H9 (cell line): ENCODE results near the gene PRKAR2B. TPM values are rescaled to one million over a fixed set of nuclear protein-coding genes. Genes with fewer than 3 reads are reported as not detected.

ENCODE experiments used
- DNase-seq: peaks from one replicate; pipeline ENCODE4 v3.0.0-alpha.2; 2017
- H2AFZ ChIP-seq: one replicate; pipeline ENCODE4 v1.6.1; 2013; ENCODE audit warnings: mild to moderate bottlenecking, low read length, control low read depth, moderate library complexity
- H2AK5ac ChIP-seq: 2 replicates; pipeline ENCODE4 v1.6.1; 2013; ENCODE audit warnings: low read length, control low read depth, mixed read lengths; ENCODE audit not compliant: insufficient read length
- H2BK120ac ChIP-seq: one replicate; pipeline ENCODE4 v1.6.1; 2013; ENCODE audit warnings: low read depth, mild to moderate bottlenecking, low read length, control low read depth, inconsistent platforms; ENCODE audit not compliant: poor library complexity, severe bottlenecking
- H2BK12ac ChIP-seq: 2 replicates; pipeline ENCODE4 v1.6.1; 2013; ENCODE audit warnings: low read length, control low read depth, mixed read lengths, low read depth; ENCODE audit not compliant: insufficient read length
- H2BK15ac ChIP-seq: 2 replicates; pipeline ENCODE4 v1.6.1; 2013; ENCODE audit warnings: low read depth, low read length, control low read depth
- H2BK20ac ChIP-seq: one replicate; pipeline ENCODE4 v1.6.1; 2013; ENCODE audit warnings: low read depth, mild to moderate bottlenecking, low read length, control low read depth, inconsistent platforms; ENCODE audit not compliant: poor library complexity, severe bottlenecking
- H2BK5ac ChIP-seq: 2 replicates; pipeline ENCODE4 v1.6.1; 2013; ENCODE audit warnings: low read length, control low read depth, mixed read lengths; ENCODE audit not compliant: insufficient read length
- H3K14ac ChIP-seq: 2 replicates; pipeline ENCODE4 v1.6.1; 2013; ENCODE audit warnings: low read length, control low read depth; ENCODE audit not compliant: insufficient read depth
- H3K18ac ChIP-seq: 2 replicates; pipeline ENCODE4 v1.6.1; 2013; ENCODE audit warnings: low read depth, mild to moderate bottlenecking, mixed read lengths, low read length, control low read depth; ENCODE audit not compliant: insufficient read length
- H3K23ac ChIP-seq: 2 replicates; pipeline ENCODE4 v1.6.1; 2013; ENCODE audit warnings: low read length, control low read depth, mixed read lengths, low read depth; ENCODE audit not compliant: insufficient read length
- H3K23me2 ChIP-seq: 2 replicates; pipeline ENCODE4 v1.6.1; 2013; ENCODE audit warnings: low read depth, mild to moderate bottlenecking, mixed read lengths, low read length, control low read depth; ENCODE audit not compliant: insufficient read length, poor library complexity, severe bottlenecking
- H3K27ac ChIP-seq: 2 replicates; pipeline ENCODE4 v1.5.1; 2013; ENCODE audit warnings: low read length, control low read depth, mixed read lengths, low read depth; ENCODE audit not compliant: insufficient read length
- H3K27me3 ChIP-seq: 2 replicates; pipeline ENCODE4 v1.6.1; 2013; ENCODE audit warnings: low read length, control low read depth, inconsistent platforms; ENCODE audit not compliant: insufficient read depth
- H3K4ac ChIP-seq: 2 replicates; pipeline ENCODE4 v1.6.1; 2013; ENCODE audit warnings: low read depth, mild to moderate bottlenecking, control low read depth, inconsistent platforms, low read length, moderate library complexity
- H3K4me1 ChIP-seq: 2 replicates; pipeline ENCODE4 v1.6.1; 2013; ENCODE audit warnings: low read length, control low read depth, inconsistent platforms; ENCODE audit not compliant: insufficient read depth
- H3K4me2 ChIP-seq: 2 replicates; pipeline ENCODE4 v1.6.1; 2013; ENCODE audit warnings: low read length, control low read depth, mixed read lengths; ENCODE audit not compliant: insufficient read length, insufficient read depth
- H3K56ac ChIP-seq: 2 replicates; pipeline ENCODE4 v1.6.1; 2013; ENCODE audit warnings: low read depth, mild to moderate bottlenecking, mixed read lengths, low read length, control low read depth; ENCODE audit not compliant: insufficient read length
- H3K79me1 ChIP-seq: 2 replicates; pipeline ENCODE4 v1.6.1; 2013; ENCODE audit warnings: low read depth, mild to moderate bottlenecking, moderate library complexity, low read length, control low read depth, inconsistent platforms; ENCODE audit not compliant: insufficient read depth, poor library complexity, severe bottlenecking
- H3K79me2 ChIP-seq: 2 replicates; pipeline ENCODE4 v1.6.1; 2013; ENCODE audit warnings: low read length, control low read depth, inconsistent platforms; ENCODE audit not compliant: insufficient read depth
- H3K9ac ChIP-seq: 2 replicates; pipeline ENCODE4 v1.6.1; 2013; ENCODE audit warnings: low read length, control low read depth, mixed read lengths; ENCODE audit not compliant: insufficient read length; ENCODE audit errors: extremely low read depth
- H3K9me3 ChIP-seq: one replicate; pipeline ENCODE4 v1.6.1; 2013; ENCODE audit warnings: low read depth, low read length, inconsistent platforms; ENCODE audit not compliant: control insufficient read depth
- H3T11ph ChIP-seq: one replicate; pipeline ENCODE4 v1.6.1; 2013; ENCODE audit warnings: mild to moderate bottlenecking, low read length, control low read depth, inconsistent platforms
- H4K20me1 ChIP-seq: one replicate; pipeline ENCODE4 v1.6.1; 2013; ENCODE audit not compliant: control insufficient read depth, insufficient read length, insufficient read depth
- H4K5ac ChIP-seq: 2 replicates; pipeline ENCODE4 v1.6.1; 2013; ENCODE audit warnings: low read depth, mild to moderate bottlenecking, mixed read lengths, low read length, control low read depth; ENCODE audit not compliant: insufficient read length
- H4K8ac ChIP-seq: replicated peaks from 2 replicates; pipeline ENCODE4 v1.6.1; 2013; ENCODE audit warnings: low read length, control low read depth, mixed read lengths, low read depth; ENCODE audit not compliant: insufficient read length
- H4K91ac ChIP-seq: 2 replicates; pipeline ENCODE4 v1.6.1; 2013; ENCODE audit warnings: low read depth, mild to moderate bottlenecking, moderate library complexity, mixed read lengths, low read length, control low read depth; ENCODE audit not compliant: insufficient read length
- H3K27ac Mint-ChIP-seq, 3 experiments: 2 replicates in 2 of 3; 3 replicates in 1 of 3; pipeline ENCODE4 v1.8.0; 2020 to 2021; ENCODE audit warnings: mixed read lengths in 3 of 3, mild to moderate bottlenecking in 1 of 3, moderate library complexity in 1 of 3
- H3K27me3 Mint-ChIP-seq: 2 replicates; pipeline ENCODE4 v1.8.0; 2021; ENCODE audit warnings: low read depth, mild to moderate bottlenecking, moderate library complexity, mixed read lengths
- H3K36me3 Mint-ChIP-seq, 3 experiments: 2 replicates in 2 of 3; 3 replicates in 1 of 3; pipeline ENCODE4 v1.8.0; 2020 to 2021; ENCODE audit warnings: low read depth in 3 of 3, mixed read lengths in 3 of 3; ENCODE audit not compliant: insufficient read depth in 1 of 3
- H3K4me1 Mint-ChIP-seq, 2 experiments: 2 replicates each; pipeline ENCODE4 v1.8.0; 2020; ENCODE audit warnings: mixed read lengths in 2 of 2
- H3K4me3 Mint-ChIP-seq, 2 experiments: 2 replicates in 1 of 2; 3 replicates in 1 of 2; pipeline ENCODE4 v1.8.0; 2020 to 2021; ENCODE audit warnings: mild to moderate bottlenecking in 2 of 2, mixed read lengths in 2 of 2, moderate library complexity in 1 of 2
- H3K9me3 Mint-ChIP-seq, 2 experiments: 2 replicates in 1 of 2; 3 replicates in 1 of 2; pipeline ENCODE4 v1.8.0; 2020; ENCODE audit warnings: mild to moderate bottlenecking in 2 of 2, mixed read lengths in 2 of 2, moderate library complexity in 1 of 2
- CTCF ChIP-seq: fragments of 200-600 bp; sonication (generic); conservative IDR thresholded peaks from 3 replicates; pipeline ENCODE4 v1.8.0; 2021; ENCODE audit warnings: antibody characterized with exemption, mild to moderate bottlenecking
- WGBS: extraction: QIAGEN DNeasy Blood & Tissue Kit; methylation state at CpG from one replicate; pipeline ENCODE4 v1.1.7; 2013; ENCODE audit warnings: missing lambda C conversion rate, low lambda C conversion rate, mixed read lengths; ENCODE audit not compliant: insufficient read length; ENCODE audit errors: extremely low coverage; 5-methylcytosine and 5-hydroxymethylcytosine counted together
- total RNA-seq: library from RNA; stranded (reverse); gene quantifications from 2 replicates; pipeline ENCODE4 v1.2.1, GENCODE V29; 2021

The PRKAR2B gene
- total RNA-seq, 1 experiment from 2014 or later = 16.6 TPM

- Histone ChIP-seq H2AK5ac (no peak overlapping the region), H4K8ac (no peak overlapping the region), H2BK5ac (no peak overlapping the region), H4K91ac (no peak overlapping the region), H2BK15ac (no peak overlapping the region), H3T11ph (no peak overlapping the region), H2BK120ac (no peak overlapping the region), H3K4me2 (no peak overlapping the region), H3K79me1 (no peaks in the 10 kb centered on the region), H3K27ac (no peak overlapping the region), H3K27me3 (no peaks in the 10 kb centered on the region), H2BK20ac (no peak overlapping the region), H3K9ac (no peak overlapping the region), H3K4me1 (peaks cover 5% of the 10 kb centered on the region; the same call in 1 of the 2 replicates), H3K79me2 (no peaks in the 10 kb centered on the region; the same call in 1 of the 2 replicates), H3K9me3 (no peaks in the 10 kb centered on the region), H4K20me1 (no peaks in the 10 kb centered on the region), H3K23ac (no peak overlapping the region), H3K23me2 (peaks cover 5% of the 10 kb centered on the region), H3K18ac (no peak overlapping the region), H2AFZ (no peak overlapping the region), H3K14ac (no peak overlapping the region), H3K4ac (no peak overlapping the region), H2BK12ac (no peak overlapping the region), H3K56ac (no peak overlapping the region), H4K5ac (no peak overlapping the region)
- DNase-seq = no peak
- H3K27me3 Mint-ChIP-seq = peaks cover 13% of the 10 kb centered on the region
- peak overlapping the region in 1 of 2 experiments; percentile 87; a peak in 2 of 5 replicates for H3K4me3 Mint-ChIP-seq
- no peak overlapping the region for H3K27ac Mint-ChIP-seq
- peaks cover 30 to 42% of the 10 kb centered on the region in 2 experiments for H3K4me1 Mint-ChIP-seq
- no peaks in the 10 kb centered on the region for H3K9me3 Mint-ChIP-seq
- H3K36me3 Mint-ChIP-seq = no peaks in the 10 kb centered on the region; a peak in 1 of 7 replicates
- WGBS = no CpG with 5 or more reads among the region's 7 CpGs
- TF ChIP-seq CTCF = no peak
Measured at GRCh38 chr7:107046491-107047259, 2.2 kb downstream of the PRKAR2B start.
